Endodermal cell (in vitro differentiated cells): ENCODE measurements around the gene CHN1. TPM values are rescaled to one million over a fixed set of nuclear protein-coding genes. Genes with fewer than 3 reads are reported as not detected.
A peak's percentile ranks its signal among the peaks of the same experiment; 100 is the strongest.

Experiments
- DNase-seq: peaks from one replicate; pipeline ENCODE4 v3.0.0-alpha.2; 2017
- H3K27ac ChIP-seq: 2 replicates; pipeline ENCODE4 v1.5.1; 2013; ENCODE audit warnings: mild to moderate bottlenecking, low read depth, low read length, moderate library complexity
- H3K27me3 ChIP-seq: 2 replicates; pipeline ENCODE4 v1.6.1; 2013; ENCODE audit warnings: mild to moderate bottlenecking, low read length, moderate library complexity; ENCODE audit not compliant: insufficient read depth, control insufficient read depth, poor library complexity, severe bottlenecking
- H3K36me3 ChIP-seq: 2 replicates; pipeline ENCODE4 v1.7.0; 2013; ENCODE audit warnings: mild to moderate bottlenecking, low read length, moderate library complexity; ENCODE audit not compliant: control insufficient read depth, insufficient read depth
- H3K4me1 ChIP-seq: one replicate; pipeline ENCODE4 v1.7.0; 2013; ENCODE audit warnings: low read length; ENCODE audit not compliant: control insufficient read depth, insufficient read depth
- H3K4me3 ChIP-seq: 2 replicates; pipeline ENCODE4 v1.5.1; 2013; ENCODE audit warnings: mild to moderate bottlenecking, low read length, moderate library complexity
- H3K9ac ChIP-seq: 2 replicates; pipeline ENCODE4 v1.6.1; 2013; ENCODE audit warnings: mild to moderate bottlenecking, low read length, moderate library complexity; ENCODE audit not compliant: poor library complexity, severe bottlenecking; ENCODE audit errors: extremely low read depth
- H3K9me3 ChIP-seq: 2 replicates; pipeline ENCODE4 v1.6.1; 2013; ENCODE audit warnings: mild to moderate bottlenecking, low read length, moderate library complexity; ENCODE audit not compliant: control insufficient read depth
- H3K27ac Mint-ChIP-seq: 2 replicates; pipeline ENCODE4 v1.8.0; 2020; ENCODE audit warnings: mixed read lengths
- H3K27me3 Mint-ChIP-seq: 2 replicates; pipeline ENCODE4 v1.8.0; 2021; ENCODE audit warnings: mild to moderate bottlenecking, mixed read lengths; ENCODE audit not compliant: insufficient read depth
- H3K36me3 Mint-ChIP-seq: 2 replicates; pipeline ENCODE4 v1.8.0; 2020; ENCODE audit warnings: low read depth, mixed read lengths
- H3K4me1 Mint-ChIP-seq: 2 replicates; pipeline ENCODE4 v1.8.0; 2020; ENCODE audit warnings: mixed read lengths
- H3K4me3 Mint-ChIP-seq: 2 replicates; pipeline ENCODE4 v1.8.0; 2020; ENCODE audit warnings: mild to moderate bottlenecking, moderate library complexity, mixed read lengths
- H3K9me3 Mint-ChIP-seq: 2 replicates; pipeline ENCODE4 v1.8.0; 2020; ENCODE audit warnings: mild to moderate bottlenecking, mixed read lengths
- CTCF ChIP-seq: fragments of 200-600 bp; sonication (generic); conservative IDR thresholded peaks from 2 replicates; pipeline ENCODE4 v1.5.0; 2021; ENCODE audit warnings: antibody characterized with exemption, mild to moderate bottlenecking
- WGBS, 2 experiments: methylation state at CpG; one replicate each; pipeline versions ENCODE4 v1.1.5 to v1.1.7; 2013; ENCODE audit warnings: missing lambda C conversion rate in 2 of 2, mixed read lengths in 1 of 2; ENCODE audit not compliant: insufficient coverage in 1 of 2, insufficient read length in 1 of 2; 5-methylcytosine and 5-hydroxymethylcytosine counted together
- total RNA-seq, 2 donors: library from RNA; stranded (reverse); fragmentation: NEBNext Ultra II Directional in 1 of 2; extraction: Animal tissue kit (Norgen Biotek cat#: 25700) in 1 of 2; gene quantifications; 2 replicates in 1 of 2; 3 replicates in 1 of 2; pipeline ENCODE4 v1.2.1, GENCODE V29; 2021

Gene CHN1
- total RNA-seq, 2 donors from 2014 or later, result 24.3 to 28.8 TPM

GRCh38 chr2:174777347-174778084, 227.7 kb downstream of the CHN1 start:
- Histone ChIP-seq H3K4me3 (no peak overlapping the region), H3K27me3 (no peaks in the 10 kb centered on the region), H3K36me3 (no peaks in the 10 kb centered on the region), H3K9me3 (no peaks in the 10 kb centered on the region), H3K9ac (no peak overlapping the region), H3K27ac (no peak overlapping the region), H3K4me1 (no peaks in the 10 kb centered on the region)
- H3K27me3 Mint-ChIP-seq, result no peaks in the 10 kb centered on the region
- H3K27ac Mint-ChIP-seq, result no peak overlapping the region
- H3K36me3 Mint-ChIP-seq, result no peaks in the 10 kb centered on the region
- WGBS, 2 experiments, result 64 to 76% methylated on average over 3 to 5 of the region's 5 CpGs
- TF ChIP-seq CTCF, result no peak
- no peak overlapping the region for H3K4me3 Mint-ChIP-seq
- peaks cover 27% of the 10 kb centered on the region for H3K4me1 Mint-ChIP-seq
- no peak for DNase-seq
- H3K9me3 Mint-ChIP-seq, result no peaks in the 10 kb centered on the region

- Histone ChIP-seq H3K9ac (no peak overlapping the region), H3K4me3 (no peak overlapping the region), H3K4me1 (peaks cover 5% of the 10 kb centered on the region), H3K9me3 (no peaks in the 10 kb centered on the region), H3K27ac (no peak overlapping the region), H3K27me3 (no peaks in the 10 kb centered on the region), H3K36me3 (no peaks in the 10 kb centered on the region)
- Mint-ChIP-seq H3K4me1 (peaks cover 34% of the 10 kb centered on the region), H3K4me3 (no peak overlapping the region), H3K9me3 (no peaks in the 10 kb centered on the region), H3K36me3 (no peaks in the 10 kb centered on the region), H3K27ac (no peak overlapping the region), H3K27me3 (no peaks in the 10 kb centered on the region)
- TF ChIP-seq CTCF, result no peak
- 72 to 75% methylated on average over 2 to 3 of the region's 3 CpGs for WGBS, 2 experiments
- no peak for DNase-seq
Observed at GRCh38 chr2:174776675-174777074, 228.5 kb downstream of the CHN1 start.

- Mint-ChIP-seq H3K4me3 (no peak overlapping the region), H3K27ac (no peak overlapping the region), H3K36me3 (no peaks in the 10 kb centered on the region), H3K27me3 (no peaks in the 10 kb centered on the region), H3K4me1 (peaks cover 35% of the 10 kb centered on the region), H3K9me3 (no peaks in the 10 kb centered on the region)
- Histone ChIP-seq H3K36me3 (no peaks in the 10 kb centered on the region), H3K4me3 (no peak overlapping the region), H3K27me3 (no peaks in the 10 kb centered on the region), H3K4me1 (peaks cover 6% of the 10 kb centered on the region), H3K9ac (no peak overlapping the region), H3K9me3 (no peaks in the 10 kb centered on the region), H3K27ac (no peak overlapping the region)
- 87 to 90% methylated on average over 4 to 6 of the region's 6 CpGs for WGBS, 2 experiments
- TF ChIP-seq CTCF, result peak; percentile 91
- peak; percentile 91 for DNase-seq
Observed at GRCh38 chr2:174776223-174776622, 229.0 kb downstream of the CHN1 start.
